Measurements from ENCODE around the gene GAK. TPM values are rescaled to one million over a fixed set of nuclear protein-coding genes. Genes with fewer than 3 reads are reported as not detected.
"Not testable (repeated sequence)": the region's sequence is repeated elsewhere in the genome, so short reads cannot be mapped to it uniquely, and the experiment has no call there.

The GAK gene
- total RNA-seq, 1 donor from 2014 or later = 19.8 TPM

- Histone ChIP-seq H3K9me3 (ENCODE audit: control insufficient read depth in 3 of 3, low read length in 3 of 3) (no peaks in the 10 kb centered on the region), H3K4me3 (ENCODE audit: low read length in 3 of 3) (no peak overlapping the region), H3K27ac (ENCODE audit: low read depth, low read length) (no peak overlapping the region), H3K9ac (ENCODE audit: low read depth in 1 of 3, low read length in 3 of 3) (no peak overlapping the region), H3K36me3 (ENCODE audit: control insufficient read depth in 3 of 3, insufficient read depth in 3 of 3, low read length in 3 of 3) (peaks cover 0 to 3% (median 0%) of the 10 kb centered on the region in 3 donors), H3K27me3 (ENCODE audit: control insufficient read depth in 3 of 3, insufficient read depth in 3 of 3, low read length in 3 of 3) (no peaks in the 10 kb centered on the region), H3K4me1 (ENCODE audit: control insufficient read depth in 3 of 3, insufficient read depth in 3 of 3, low read length in 3 of 3) (peaks cover 21 to 25% (median 21%) of the 10 kb centered on the region in 3 donors)
Observed at GRCh38 chr4:926538-926937, 5.6 kb downstream of the GAK start.

GRCh38 chr4:925771-926500, 6.2 kb downstream of the GAK start:
- peaks cover 0 to 3% (median 0%) of the 10 kb centered on the region in 3 donors for H3K36me3 ChIP-seq (ENCODE audit: control insufficient read depth in 3 of 3, insufficient read depth in 3 of 3, low read length in 3 of 3)
- peaks cover 16 to 20% (median 17%) of the 10 kb centered on the region in 3 donors for H3K4me1 ChIP-seq (ENCODE audit: control insufficient read depth in 3 of 3, insufficient read depth in 3 of 3, low read length in 3 of 3)
- no peak overlapping the region for H3K27ac ChIP-seq (ENCODE audit: low read depth, low read length)
- H3K27me3 ChIP-seq (ENCODE audit: control insufficient read depth in 3 of 3, insufficient read depth in 3 of 3, low read length in 3 of 3) = no peaks in the 10 kb centered on the region
- no peak overlapping the region for H3K9ac ChIP-seq (ENCODE audit: low read depth in 1 of 3, low read length in 3 of 3)
- H3K9me3 ChIP-seq (ENCODE audit: control insufficient read depth in 3 of 3, low read length in 3 of 3) = no peaks in the 10 kb centered on the region
- no peak overlapping the region for H3K4me3 ChIP-seq (ENCODE audit: low read length in 3 of 3)

GRCh38 chr4:925171-925570, 6.9 kb downstream of the GAK start:
- peaks cover 8 to 12% (median 10%) of the 10 kb centered on the region in 3 donors for H3K4me1 ChIP-seq (ENCODE audit: control insufficient read depth in 3 of 3, insufficient read depth in 3 of 3, low read length in 3 of 3)
- no peaks in the 10 kb centered on the region for H3K9me3 ChIP-seq (ENCODE audit: control insufficient read depth in 3 of 3, low read length in 3 of 3)
- no peak overlapping the region for H3K27ac ChIP-seq (ENCODE audit: low read depth, low read length)
- no peaks in the 10 kb centered on the region for H3K27me3 ChIP-seq (ENCODE audit: control insufficient read depth in 3 of 3, insufficient read depth in 3 of 3, low read length in 3 of 3)
- no peak overlapping the region for H3K9ac ChIP-seq (ENCODE audit: low read depth in 1 of 3, low read length in 3 of 3)
- peaks cover 0 to 3% (median 0%) of the 10 kb centered on the region in 3 donors for H3K36me3 ChIP-seq (ENCODE audit: control insufficient read depth in 3 of 3, insufficient read depth in 3 of 3, low read length in 3 of 3)
- no peak overlapping the region for H3K4me3 ChIP-seq (ENCODE audit: low read length in 3 of 3)

DNA sequence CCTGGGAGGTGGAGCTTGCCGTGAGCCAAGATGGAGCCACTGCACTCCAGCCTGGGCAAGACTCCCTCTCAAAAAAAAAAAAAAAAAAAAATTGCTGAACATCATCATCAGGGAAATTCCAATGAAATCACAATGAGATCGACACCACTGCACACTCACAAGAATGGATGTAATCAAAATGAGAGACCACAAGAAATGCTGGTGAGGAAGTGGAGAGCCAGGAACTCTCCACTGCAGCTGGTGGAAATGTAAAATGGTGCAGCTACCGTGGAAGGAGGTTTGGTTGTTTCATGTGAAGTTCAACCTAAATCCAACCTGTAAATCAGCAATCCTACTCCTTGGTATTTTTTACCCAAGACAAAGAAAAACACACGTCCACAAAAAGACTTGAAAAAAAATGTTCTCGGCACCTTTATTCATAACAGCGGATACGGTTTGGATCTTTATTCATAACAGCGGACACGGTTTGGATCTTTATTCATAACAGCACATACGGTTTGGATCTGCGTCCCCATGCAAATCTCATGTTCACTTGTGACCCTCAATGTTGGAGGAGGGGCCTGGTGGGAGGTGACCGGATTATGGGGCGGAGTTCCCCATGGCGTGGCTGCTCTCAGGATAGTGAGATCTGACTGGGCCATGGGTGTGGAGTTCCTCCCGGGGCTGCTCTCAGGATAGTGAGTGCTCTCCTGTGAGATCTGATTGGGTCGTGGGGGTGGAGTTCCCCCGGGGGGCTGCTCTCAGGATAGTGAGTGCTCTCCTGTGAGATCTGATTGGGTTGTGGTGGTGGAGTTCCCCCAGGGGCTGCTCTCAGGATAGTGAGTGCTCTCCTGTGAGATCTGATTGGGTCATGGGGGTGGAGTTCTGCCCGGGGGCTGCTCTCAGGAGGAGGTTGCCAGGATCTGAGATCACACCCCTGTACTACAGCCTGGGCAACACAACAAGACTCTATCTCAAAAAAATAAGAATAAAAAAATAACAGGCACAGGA, 7.7 kb downstream of the GAK start:
- H3K4me1 ChIP-seq (ENCODE audit: control insufficient read depth in 3 of 3, insufficient read depth in 3 of 3, low read length in 3 of 3) = peaks cover 4 to 9% (median 8%) of the 10 kb centered on the region in 3 donors
- H3K27ac ChIP-seq (ENCODE audit: low read depth, low read length) = no peak overlapping the region

GRCh38 chr4:921830-922331, 10.2 kb downstream of the GAK start:
- H3K27ac ChIP-seq (ENCODE audit: low read depth, low read length) = no peak overlapping the region
- H3K4me3 ChIP-seq (ENCODE audit: low read length in 3 of 3) = no peak overlapping the region
- H3K9me3 ChIP-seq (ENCODE audit: control insufficient read depth in 3 of 3, low read length in 3 of 3) = no peaks in the 10 kb centered on the region

More for the DNA sequence above, 7.7 kb downstream of the GAK start:
- Histone ChIP-seq H3K27me3 (ENCODE audit: control insufficient read depth in 3 of 3, insufficient read depth in 3 of 3, low read length in 3 of 3) (no peaks in the 10 kb centered on the region), H3K9me3 (ENCODE audit: control insufficient read depth in 3 of 3, low read length in 3 of 3) (no peaks in the 10 kb centered on the region), H3K36me3 (ENCODE audit: control insufficient read depth in 3 of 3, insufficient read depth in 3 of 3, low read length in 3 of 3) (peaks cover 0 to 3% (median 0%) of the 10 kb centered on the region in 3 donors), H3K9ac (ENCODE audit: low read depth in 1 of 3, low read length in 3 of 3) (no peak overlapping the region), H3K4me3 (ENCODE audit: low read length in 3 of 3) (no peak overlapping the region)

DNA sequence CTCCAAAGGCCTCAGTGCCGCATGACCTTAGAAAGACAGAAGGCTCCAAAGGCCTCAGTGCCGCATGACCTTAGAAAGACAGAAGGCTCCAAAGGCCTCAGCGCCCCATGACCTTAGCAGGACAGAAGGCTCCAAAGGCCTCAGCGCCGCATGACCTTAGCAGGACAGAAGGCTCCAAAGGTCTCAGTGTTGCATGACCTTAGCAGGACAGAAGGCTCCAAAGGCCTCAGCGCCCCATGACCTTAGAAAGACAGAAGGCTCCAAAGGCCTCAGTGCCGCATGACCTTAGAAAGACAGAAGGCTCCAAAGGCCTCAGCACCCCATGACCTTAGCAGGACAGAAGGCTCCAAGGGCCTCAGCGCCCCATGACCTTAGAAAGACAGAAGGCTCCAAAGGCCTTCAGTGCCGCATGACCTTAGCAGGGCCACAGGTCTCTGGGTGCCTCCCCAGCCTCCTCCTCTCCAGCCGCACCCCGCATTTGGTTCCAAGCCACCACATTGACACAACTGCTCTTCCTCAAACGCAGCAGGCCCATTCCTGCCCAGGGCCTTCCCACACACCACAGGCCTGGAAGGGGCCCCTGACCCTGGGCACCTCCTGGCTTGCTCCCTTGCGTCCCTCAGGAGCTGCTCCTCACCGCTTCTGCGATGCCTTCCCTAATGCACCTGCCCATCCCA, 13.0 kb downstream of the GAK start:
- not testable (repeated sequence) for H3K9me3 ChIP-seq (ENCODE audit: control insufficient read depth in 3 of 3, low read length in 3 of 3); H3K27ac ChIP-seq (ENCODE audit: low read depth, low read length); H3K4me3 ChIP-seq (ENCODE audit: low read length in 3 of 3); H3K9ac ChIP-seq (ENCODE audit: low read depth in 1 of 3, low read length in 3 of 3); H3K36me3 ChIP-seq (ENCODE audit: control insufficient read depth in 3 of 3, insufficient read depth in 3 of 3, low read length in 3 of 3); H3K4me1 ChIP-seq (ENCODE audit: control insufficient read depth in 3 of 3, insufficient read depth in 3 of 3, low read length in 3 of 3); H3K27me3 ChIP-seq (ENCODE audit: control insufficient read depth in 3 of 3, insufficient read depth in 3 of 3, low read length in 3 of 3)

More at GRCh38 chr4:921830-922331, 10.2 kb downstream of the GAK start:
- Histone ChIP-seq H3K36me3 (ENCODE audit: control insufficient read depth in 3 of 3, insufficient read depth in 3 of 3, low read length in 3 of 3) (peaks cover 0 to 3% (median 0%) of the 10 kb centered on the region in 3 donors), H3K27me3 (ENCODE audit: control insufficient read depth in 3 of 3, insufficient read depth in 3 of 3, low read length in 3 of 3) (no peaks in the 10 kb centered on the region), H3K4me1 (ENCODE audit: control insufficient read depth in 3 of 3, insufficient read depth in 3 of 3, low read length in 3 of 3) (peaks cover 3% of the 10 kb centered on the region in 3 donors), H3K9ac (ENCODE audit: low read depth in 1 of 3, low read length in 3 of 3) (peak overlapping the region in 1 of 3 donors; percentile 2)

- not testable (repeated sequence) for H3K9ac ChIP-seq (ENCODE audit: low read depth in 1 of 3, low read length in 3 of 3); H3K27me3 ChIP-seq (ENCODE audit: control insufficient read depth in 3 of 3, insufficient read depth in 3 of 3, low read length in 3 of 3); H3K36me3 ChIP-seq (ENCODE audit: control insufficient read depth in 3 of 3, insufficient read depth in 3 of 3, low read length in 3 of 3); H3K4me1 ChIP-seq (ENCODE audit: control insufficient read depth in 3 of 3, insufficient read depth in 3 of 3, low read length in 3 of 3); H3K27ac ChIP-seq (ENCODE audit: low read depth, low read length); H3K4me3 ChIP-seq (ENCODE audit: low read length in 3 of 3); H3K9me3 ChIP-seq (ENCODE audit: control insufficient read depth in 3 of 3, low read length in 3 of 3)
Observed at GRCh38 chr4:918591-918990, 13.5 kb downstream of the GAK start.

DNA sequence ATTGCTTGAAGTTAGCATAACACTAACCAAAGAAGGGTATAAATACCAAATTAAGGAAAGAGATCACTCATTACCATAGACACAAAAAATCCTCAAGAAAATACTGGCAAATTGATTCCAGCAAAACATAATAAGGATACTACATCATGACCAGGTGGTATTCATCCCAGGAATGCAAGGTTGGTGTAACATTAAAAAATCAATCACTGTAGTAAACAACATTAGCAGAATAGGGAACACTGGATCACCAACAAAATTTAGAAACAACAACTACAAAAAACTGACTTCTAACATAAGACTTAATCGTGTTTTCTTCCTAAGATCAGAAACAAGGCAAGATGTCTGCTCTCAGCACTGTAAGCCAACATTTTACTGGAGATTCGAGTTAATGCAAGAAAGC, 14.1 kb downstream of the GAK start:
- H3K9me3 ChIP-seq (ENCODE audit: control insufficient read depth in 3 of 3, low read length in 3 of 3) = no peaks in the 10 kb centered on the region
- H3K27me3 ChIP-seq (ENCODE audit: control insufficient read depth in 3 of 3, insufficient read depth in 3 of 3, low read length in 3 of 3) = no peaks in the 10 kb centered on the region
- no peak overlapping the region for H3K4me3 ChIP-seq (ENCODE audit: low read length in 3 of 3)
- peaks cover 0 to 3% (median 3%) of the 10 kb centered on the region in 3 donors for H3K4me1 ChIP-seq (ENCODE audit: control insufficient read depth in 3 of 3, insufficient read depth in 3 of 3, low read length in 3 of 3)
- H3K27ac ChIP-seq (ENCODE audit: low read depth, low read length) = no peak overlapping the region
- H3K36me3 ChIP-seq (ENCODE audit: control insufficient read depth in 3 of 3, insufficient read depth in 3 of 3, low read length in 3 of 3) = peaks cover 0 to 6% (median 5%) of the 10 kb centered on the region in 3 donors
- no peak overlapping the region for H3K9ac ChIP-seq (ENCODE audit: low read depth in 1 of 3, low read length in 3 of 3)

- Histone ChIP-seq H3K4me3 (ENCODE audit: low read length in 3 of 3) (no peak overlapping the region), H3K36me3 (ENCODE audit: control insufficient read depth in 3 of 3, insufficient read depth in 3 of 3, low read length in 3 of 3) (peaks cover 0 to 9% (median 8%) of the 10 kb centered on the region in 3 donors), H3K9me3 (ENCODE audit: control insufficient read depth in 3 of 3, low read length in 3 of 3) (no peaks in the 10 kb centered on the region), H3K27me3 (ENCODE audit: control insufficient read depth in 3 of 3, insufficient read depth in 3 of 3, low read length in 3 of 3) (no peaks in the 10 kb centered on the region), H3K27ac (ENCODE audit: low read depth, low read length) (no peak overlapping the region), H3K9ac (ENCODE audit: low read depth in 1 of 3, low read length in 3 of 3) (no peak overlapping the region), H3K4me1 (ENCODE audit: control insufficient read depth in 3 of 3, insufficient read depth in 3 of 3, low read length in 3 of 3) (peaks cover 0 to 3% (median 3%) of the 10 kb centered on the region in 3 donors)
Observed at GRCh38 chr4:917466-917865, 14.7 kb downstream of the GAK start.
